Heart right ventricle (tissue), 16 donors: ENCODE results near the gene PTPRJ. TPM values are rescaled to one million over a fixed set of nuclear protein-coding genes. Genes with fewer than 3 reads are reported as not detected.

Source experiments
- ATAC-seq, 8 donors: fragments of 200-7000 bp; cut with Tn5 transposase; one replicate each; pipeline ENCODE4 v1.9.1; 2020; ENCODE audit warnings: mild to moderate bottlenecking in 8 of 8, moderate library complexity in 8 of 8, moderate number of reproducible peaks in 1 of 8
- DNase-seq, 2 donors: peaks; one replicate each; pipeline ENCODE4 v3.0.0-alpha.2; 2020
- H3K27ac ChIP-seq, 10 donors: fragments of 200-600 bp; sonication (generic) in 2 of 10; one replicate each; pipeline versions ENCODE4 v1.5.0 to v1.8.0; 2020 to 2022; ENCODE audit warnings: mild to moderate bottlenecking in 3 of 10
- H3K27me3 ChIP-seq, 7 donors: fragments of 200-600 bp; one replicate each; pipeline ENCODE4 v1.8.0; 2021 to 2022; ENCODE audit warnings: mild to moderate bottlenecking in 2 of 7
- H3K36me3 ChIP-seq, 9 donors: fragments of 200-600 bp; sonication (generic) in 1 of 9; one replicate each; pipeline versions ENCODE4 v1.5.0 to v1.8.0; 2020 to 2022; ENCODE audit warnings: mild to moderate bottlenecking in 2 of 9
- H3K4me1 ChIP-seq, 9 donors: fragments of 200-600 bp; sonication (generic) in 1 of 9; one replicate each; pipeline versions ENCODE4 v1.5.0 to v1.8.0; 2020 to 2022; ENCODE audit warnings: mild to moderate bottlenecking in 4 of 9
- H3K4me3 ChIP-seq, 10 donors: fragments of 200-600 bp; sonication (generic) in 2 of 10; one replicate each; pipeline versions ENCODE4 v1.5.0 to v1.8.0; 2020 to 2022; ENCODE audit warnings: mild to moderate bottlenecking in 7 of 10, moderate library complexity in 2 of 10
- H3K9me3 ChIP-seq, 11 donors: fragments of 200-600 bp in 10 of 11; sonication (generic) in 2 of 11; one replicate each; pipeline versions ENCODE4 v1.5.0 to v1.8.0; 2013 to 2022; ENCODE audit warnings: mild to moderate bottlenecking in 2 of 11, control low read depth in 1 of 11, moderate library complexity in 1 of 11
- WGBS, 2 donors: extraction: QIAGEN DNeasy Blood & Tissue Kit; methylation state at CpG; one replicate each; pipeline ENCODE4 v1.1.7; 2013; ENCODE audit warnings: inconsistent platforms in 1 of 2; 5-methylcytosine and 5-hydroxymethylcytosine counted together
- intact Hi-C, 10 donors: fragments of 100-400 bp; cut with DNase I; formaldehyde crosslinking; loops; one replicate each; pipeline versions ENCODE4 v1.11.1 to v1.14.2; 2022
- polyA plus RNA-seq, 2 donors: library from polyadenylated mRNA; stranded (reverse); fragments of 200-250 nt; gene quantifications; one replicate each; pipeline ENCODE4 v1.2.3, GENCODE V29; 2013
- total RNA-seq, 10 donors: library from RNA; stranded (reverse); fragmentation: NEBNext Ultra II Directional in 3 of 10; extraction: Animal tissue kit (Norgen Biotek cat#: 25700) in 3 of 10; gene quantifications; one replicate each; pipeline versions ENCODE4 v1.2.1 to v1.2.4, GENCODE V29; 2021 to 2023
- TF ChIP-seq, protein P1 (sequence below), 9 donors: fragments of 200-600 bp; sonication (generic) in 2 of 9; IDR thresholded peaks; one replicate each; pipeline versions ENCODE4 v1.5.0 to v1.8.0; 2021 to 2022; ENCODE audit warnings: antibody characterized with exemption in 9 of 9, mild to moderate bottlenecking in 5 of 9, moderate library complexity in 1 of 9
- donor health status: Arrhythmogenic right ventricular cardiomyopathy.
- donor health status: ischemic (EF 13 %, LVEDD 7.1; RV severe dilation, severe dysfunction).
- donor health status: healthy with polysubstance abuse.
- donor health status: DM: no; HTN: yes; CAD: no.
- donor health status: DM: no; HTN: no; CAD: no.
- donor health status: ischemic (EF 25% LVEDD 6.9; RV normal size, moderate dysfunction).
- donor health status: ischemic (EF 25% LVEDD 5.7; RV mildly dilated, moderate dysfunction).
- donor health status: healthy.
- donor health status: DM: yes; HTN: yes; CAD: no.
- donor health status: Ischemic cardiomyopathy.
- donor health status: ischemic (EF 35%, LVEDD 5.7; RV mildly dilated, moderate dysfunction).
- donor health status: nonischemic (EF 11% LVEDD 7.7; RV severe dilation, severe dysfunction).
- donor health status: DM: yes; HTN: yes; CAD: no.
- donor health status: PGD.
- donor health status: ischemic (EF 29% LVEDD 5.4; RV normal size, mild dysfunction).
- donor health status: nonischemic (EF 23%, LVEDD 6.1; RV moderate dilation, normal function).

The PTPRJ gene
- total and polyA plus RNA-seq, 12 donors, result 0.78 to 22.9 (median 6.7) TPM

DNA sequence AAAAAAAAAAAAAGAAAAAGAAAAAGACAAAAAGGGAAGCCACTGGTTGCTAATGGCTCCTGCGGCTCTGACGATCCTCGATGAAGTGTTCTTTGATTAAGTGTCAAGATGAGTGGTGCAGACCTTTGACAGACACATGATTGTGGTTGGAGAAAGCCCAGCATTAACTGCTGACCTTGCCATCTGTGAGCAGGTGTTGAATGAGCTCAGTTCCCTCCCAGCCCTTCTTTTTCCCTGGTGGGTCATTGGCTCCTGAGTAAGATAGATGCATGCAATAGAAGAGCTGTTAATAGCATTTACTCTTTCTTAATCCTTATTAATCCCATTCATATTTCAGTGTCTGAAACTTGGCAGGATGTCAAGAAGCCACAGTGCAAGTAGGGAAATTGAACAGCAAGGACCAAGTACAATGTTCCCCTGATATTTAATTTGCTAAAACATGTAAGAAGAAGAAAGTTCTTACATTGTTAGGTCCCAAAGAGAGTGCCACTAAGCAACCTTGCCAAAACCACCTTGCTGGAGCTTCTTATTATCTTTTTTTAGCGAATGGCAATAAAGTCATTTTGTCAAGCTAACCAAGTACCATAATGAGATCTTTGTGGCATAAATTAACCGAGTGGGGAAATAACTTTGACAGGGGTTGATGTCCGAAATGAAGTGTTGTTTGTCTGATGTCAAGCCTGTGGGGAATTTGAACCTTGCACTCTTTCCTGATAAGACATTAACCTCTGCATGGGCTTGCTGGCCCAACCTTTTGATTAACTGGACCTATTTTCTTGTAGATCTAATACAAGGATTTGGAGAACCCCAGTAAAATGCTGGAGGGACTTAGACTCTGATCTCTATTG, 113.7 kb downstream of the PTPRJ start:
- 42 to 47% methylated on average over 6 of the region's 6 CpGs for WGBS, 2 donors
- Histone ChIP-seq H3K4me1 (peaks cover 0 to 57% (median 19%) of the 10 kb centered on the region in 9 donors), H3K36me3 (no peaks in the 10 kb centered on the region), H3K27ac (no peak overlapping the region), H3K4me3 (no peak overlapping the region), H3K27me3 (no peaks in the 10 kb centered on the region), H3K9me3 (no peaks in the 10 kb centered on the region)
- peak in 1 of 2 donors; percentile 24 for DNase-seq
- TF ChIP-seq, protein P1, sequence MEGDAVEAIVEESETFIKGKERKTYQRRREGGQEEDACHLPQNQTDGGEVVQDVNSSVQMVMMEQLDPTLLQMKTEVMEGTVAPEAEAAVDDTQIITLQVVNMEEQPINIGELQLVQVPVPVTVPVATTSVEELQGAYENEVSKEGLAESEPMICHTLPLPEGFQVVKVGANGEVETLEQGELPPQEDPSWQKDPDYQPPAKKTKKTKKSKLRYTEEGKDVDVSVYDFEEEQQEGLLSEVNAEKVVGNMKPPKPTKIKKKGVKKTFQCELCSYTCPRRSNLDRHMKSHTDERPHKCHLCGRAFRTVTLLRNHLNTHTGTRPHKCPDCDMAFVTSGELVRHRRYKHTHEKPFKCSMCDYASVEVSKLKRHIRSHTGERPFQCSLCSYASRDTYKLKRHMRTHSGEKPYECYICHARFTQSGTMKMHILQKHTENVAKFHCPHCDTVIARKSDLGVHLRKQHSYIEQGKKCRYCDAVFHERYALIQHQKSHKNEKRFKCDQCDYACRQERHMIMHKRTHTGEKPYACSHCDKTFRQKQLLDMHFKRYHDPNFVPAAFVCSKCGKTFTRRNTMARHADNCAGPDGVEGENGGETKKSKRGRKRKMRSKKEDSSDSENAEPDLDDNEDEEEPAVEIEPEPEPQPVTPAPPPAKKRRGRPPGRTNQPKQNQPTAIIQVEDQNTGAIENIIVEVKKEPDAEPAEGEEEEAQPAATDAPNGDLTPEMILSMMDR (IDR thresholded peaks at IDR 0.05), result no peak
- peak; percentile 42 to 93 (median 76) for ATAC-seq
- intact Hi-C loops, result no loop called here

DNA sequence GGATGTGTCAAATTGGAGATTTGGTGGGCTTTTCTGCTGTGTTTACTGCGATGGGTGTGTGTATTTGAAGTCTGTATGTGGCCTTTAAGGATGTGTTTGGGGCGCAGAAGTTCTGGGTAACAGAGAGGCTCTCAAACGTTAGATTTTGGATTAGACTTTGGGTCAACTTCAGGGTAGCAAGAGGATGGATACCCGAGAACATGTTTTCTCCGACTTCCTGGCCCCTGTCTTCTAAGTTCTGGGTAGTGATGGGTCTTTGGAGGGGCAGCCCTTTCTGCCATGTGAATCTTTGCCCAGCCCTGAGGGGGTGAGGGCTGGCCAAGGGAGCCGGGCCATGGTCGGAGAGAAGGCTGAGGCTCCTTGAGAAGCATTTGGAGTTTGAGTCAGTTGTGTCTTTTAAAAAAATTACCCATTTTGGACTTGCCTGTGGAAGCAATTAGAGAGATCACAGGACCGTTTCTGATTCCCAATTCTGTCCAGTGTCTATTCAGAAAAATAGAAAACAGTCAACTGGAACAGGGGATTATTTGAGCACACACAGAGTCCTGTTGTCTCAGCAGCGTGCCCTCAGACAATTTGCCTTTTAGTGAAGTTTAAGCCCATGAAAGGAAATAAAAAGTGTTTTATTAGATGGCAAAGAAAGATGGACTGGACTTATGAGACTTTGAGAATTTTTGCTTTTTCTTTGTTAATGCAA, 114.4 kb downstream of the PTPRJ start:
- DNase-seq, result no peak
- H3K27ac ChIP-seq, result no peak overlapping the region
- WGBS, 2 donors, result 89 to 90% methylated on average over 9 of the region's 9 CpGs
- TF ChIP-seq, protein P1 (IDR thresholded peaks at IDR 0.05), result no peak
- no peaks in the 10 kb centered on the region for H3K36me3 ChIP-seq
- H3K4me3 ChIP-seq, result no peak overlapping the region
- no peaks in the 10 kb centered on the region for H3K27me3 ChIP-seq
- H3K9me3 ChIP-seq, result no peaks in the 10 kb centered on the region
- no peak for ATAC-seq
- intact Hi-C loops, result no loop called here
- peaks cover 0 to 63% (median 19%) of the 10 kb centered on the region in 9 donors for H3K4me1 ChIP-seq

DNA sequence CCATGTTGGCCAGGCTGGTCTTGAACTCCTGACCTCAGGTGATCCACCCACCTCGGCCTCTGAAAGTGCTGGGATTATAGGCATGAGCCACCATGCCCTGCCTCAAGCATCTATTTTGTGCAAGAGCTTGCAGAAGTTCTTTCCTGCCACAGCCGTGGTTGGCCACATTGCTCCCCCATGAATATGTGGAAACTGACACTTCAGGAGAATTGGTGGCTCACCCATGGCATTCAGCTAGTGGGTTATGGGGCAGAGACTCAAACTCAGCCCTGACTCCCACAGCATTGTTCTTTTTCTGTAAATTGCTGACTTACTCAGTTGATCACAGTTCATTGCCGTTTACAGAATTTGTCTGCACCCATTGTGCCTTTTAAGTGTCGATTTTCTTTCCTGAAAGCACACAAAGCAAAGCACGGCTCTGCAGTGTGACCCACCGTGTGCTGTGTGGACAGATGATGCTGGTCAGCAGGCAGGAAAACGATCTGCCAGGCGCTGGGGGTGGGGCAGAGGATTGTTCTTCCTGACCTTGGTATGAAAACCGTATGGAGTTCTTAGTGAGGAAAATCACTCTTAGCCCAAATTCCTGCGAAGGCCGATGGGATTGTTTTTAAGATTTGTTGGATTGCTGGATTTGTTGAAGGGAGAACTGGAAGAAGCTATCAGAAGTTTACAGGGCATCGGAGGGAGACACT, 115.6 kb downstream of the PTPRJ start:
- Histone ChIP-seq H3K4me1 (peaks cover 0 to 72% (median 19%) of the 10 kb centered on the region in 9 donors), H3K4me3 (no peak overlapping the region), H3K27ac (no peak overlapping the region), H3K36me3 (no peaks in the 10 kb centered on the region), H3K9me3 (no peaks in the 10 kb centered on the region), H3K27me3 (no peaks in the 10 kb centered on the region)
- TF ChIP-seq, protein P1 (IDR thresholded peaks at IDR 0.05), result no peak
- intact Hi-C loops, result no loop called here
- no peak for ATAC-seq
- WGBS, 2 donors, result 61 to 76% methylated on average over 12 of the region's 12 CpGs
- DNase-seq, result no peak
